Adrenal gland (tissue), 12 donors: ENCODE measurements around the gene ZC2HC1B. TPM values are rescaled to one million over a fixed set of nuclear protein-coding genes. Genes with fewer than 3 reads are reported as not detected.

Experiments
- DNase-seq, 7 donors: peaks; one replicate each; pipeline ENCODE4 v3.0.0-alpha.2; 2019 to 2020
- H3K27ac ChIP-seq, 5 donors: fragments of 200-600 bp; sonication (generic) in 4 of 5; 1 replicate in 3 of 5; 2 replicates in 2 of 5; pipeline versions ENCODE4 v1.5.1 to v1.8.0; 2016 to 2020; ENCODE audit warnings: mild to moderate bottlenecking in 1 of 5
- H3K27me3 ChIP-seq: fragments of 200-600 bp; 2 replicates; pipeline ENCODE4 v1.8.0; 2021
- H3K36me3 ChIP-seq, 2 donors: fragments of 200-600 bp; replicated peaks in 1 of 2; 1 replicate in 1 of 2; 2 replicates in 1 of 2; pipeline versions ENCODE4 v1.5.1 to v1.8.0; 2018 to 2022
- H3K4me1 ChIP-seq, 2 donors: fragments of 200-600 bp; replicated peaks in 1 of 2; 1 replicate in 1 of 2; 2 replicates in 1 of 2; pipeline versions ENCODE4 v1.5.1 to v1.8.0; 2018 to 2021
- H3K4me3 ChIP-seq, 4 donors: fragments of 200-600 bp; sonication (generic) in 3 of 4; one replicate each; pipeline ENCODE4 v1.5.1; 2016 to 2018
- H3K9me3 ChIP-seq, 3 donors: fragments of 200-600 bp; sonication (generic) in 1 of 3; replicated peaks in 1 of 3; 1 replicate in 2 of 3; 2 replicates in 1 of 3; pipeline versions ENCODE4 v1.5.1 to v1.8.0; 2016 to 2021
- CTCF ChIP-seq, 6 experiments: fragments of 450-650 bp in 4 of 6; fragments of 200-600 bp in 2 of 6; sonication (generic) in 1 of 6; IDR thresholded peaks; 1 replicate in 5 of 6; 2 replicates in 1 of 6; pipeline versions ENCODE4 v1.5.1 to v1.8.0; 2016 to 2021; ENCODE audit warnings: antibody characterized with exemption in 6 of 6, mild to moderate bottlenecking in 2 of 6, moderate library complexity in 1 of 6
- POLR2A ChIP-seq, 2 donors: fragments of 450-650 bp; IDR thresholded peaks; one replicate each; pipeline ENCODE4 v1.6.1; 2017; ENCODE audit warnings: antibody characterized with exemption in 2 of 2, mild to moderate bottlenecking in 2 of 2, moderate library complexity in 1 of 2
- WGBS, 4 donors: extraction: QIAGEN DNeasy Blood & Tissue Kit in 2 of 4; methylation state at CpG; one replicate each; pipeline versions ENCODE4 v1.1.5 to v1.1.7; 2013 to 2017; 5-methylcytosine and 5-hydroxymethylcytosine counted together
- intact Hi-C, 2 donors: fragments of 100-400 bp; cut with DNase I; formaldehyde crosslinking; loops; one replicate each; pipeline versions ENCODE4 v1.14.1 to v1.15.0; 2022 to 2023
- polyA plus RNA-seq, 3 donors: library from polyadenylated mRNA; stranded (reverse); fragments of 200-250 nt in 2 of 3; fragments of 350-450 nt in 1 of 3; fragmentation: Illumina TruSeq in 1 of 3; extraction: RNeasy Lipid Tissue Mini Kit (QIAGEN cat#74804) in 1 of 3; gene quantifications; one replicate each; pipeline ENCODE4 v1.2.3, GENCODE V29; 2013 to 2014
- total RNA-seq, 9 donors: library from RNA; depleted of rRNA in 4 of 9; stranded (reverse); fragments of >200 nt in 4 of 9; fragments of 120-200 nt in 1 of 9; fragmentation: NEBNext Ultra II Directional in 1 of 9; extraction: Animal tissue kit (Norgen Biotek cat#: 25700) in 1 of 9; gene quantifications; one replicate each; pipeline versions ENCODE4 v1.1.0 to v1.2.4, GENCODE V29; 2013 to 2023
- donor health status: healthy with polysubstance abuse.
- donor health status: Bipolar disorder and iron deficiency.
- donor health status: DM: yes; HTN: yes; CAD: no.
- donor health status: DM: no; HTN: no; CAD: no.
- donor health status: DM: no; HTN: no; CAD: no.
- donor health status: DM: yes; HTN: yes; CAD: no.

The ZC2HC1B gene
- total and polyA plus RNA-seq, 12 donors: 0.32 to 1.0 TPM; not detected in 10

- no peak for DNase-seq
- H3K9me3 ChIP-seq: no peaks in the 10 kb centered on the region
- no peak overlapping the region for H3K4me3 ChIP-seq
- TF ChIP-seq POLR2A (IDR thresholded peaks at IDR 0.05) (no peak), CTCF (IDR thresholded peaks at IDR 0.05) (no peak)
- no peaks in the 10 kb centered on the region for H3K36me3 ChIP-seq
- H3K4me1 ChIP-seq: no peaks in the 10 kb centered on the region
- no peak overlapping the region for H3K27ac ChIP-seq
- WGBS, 4 donors: 79 to 87% (median 84%) methylated on average over 5 of the region's 5 CpGs
- no peaks in the 10 kb centered on the region for H3K27me3 ChIP-seq
- intact Hi-C loops: no loop called here
Observed at GRCh38 chr6:143936778-143937667, 72.7 kb downstream of the ZC2HC1B start.

DNA sequence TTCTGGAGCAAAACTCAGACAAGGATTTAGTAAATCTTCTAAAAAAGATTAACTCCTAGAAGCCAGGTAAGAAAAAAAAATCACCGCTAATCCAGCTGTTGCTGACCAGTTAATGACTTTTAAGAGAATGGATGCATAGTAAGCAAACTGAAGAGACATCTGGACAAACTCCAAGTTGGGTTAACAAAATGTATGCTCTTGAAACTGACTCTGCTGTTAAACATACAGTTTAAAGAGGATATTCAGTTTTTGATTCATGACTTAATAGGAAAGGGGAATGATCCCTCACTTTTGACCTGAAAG, 73.3 kb downstream of the ZC2HC1B start:
- 88 to 100% (median 93%) methylated on average over 1 of the region's 1 CpG for WGBS, 4 donors
- H3K4me1 ChIP-seq: no peaks in the 10 kb centered on the region

DNA sequence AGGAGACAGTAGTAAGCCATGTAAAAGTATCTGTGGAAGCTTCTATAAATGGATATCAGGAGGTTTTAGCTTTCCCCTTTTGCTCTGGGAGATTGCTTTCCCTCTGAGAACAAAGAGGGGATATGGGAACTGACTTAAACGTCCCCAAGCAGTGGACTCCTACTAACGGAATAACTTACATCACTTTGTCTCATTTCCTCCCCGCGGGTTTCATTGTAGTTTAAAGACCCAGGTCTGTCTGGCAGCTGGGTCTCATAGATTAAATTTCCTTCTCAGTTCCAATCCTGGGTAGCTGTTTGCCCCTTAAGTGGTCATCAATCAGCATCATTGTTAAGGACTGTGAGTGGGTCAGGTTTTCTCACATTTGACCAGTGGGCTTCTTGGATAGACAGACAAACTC, 75.1 kb downstream of the ZC2HC1B start:
- Histone ChIP-seq H3K27ac (no peak overlapping the region), H3K4me3 (no peak overlapping the region), H3K36me3 (no peaks in the 10 kb centered on the region), H3K4me1 (no peaks in the 10 kb centered on the region), H3K27me3 (no peaks in the 10 kb centered on the region), H3K9me3 (no peaks in the 10 kb centered on the region)
- WGBS, 4 donors: 41 to 58% (median 49%) methylated on average over 4 of the region's 4 CpGs
- TF ChIP-seq CTCF (IDR thresholded peaks at IDR 0.05) (no peak), POLR2A (IDR thresholded peaks at IDR 0.05) (no peak)
- intact Hi-C loops: no loop called here
- no peak for DNase-seq

More for the DNA sequence above, 73.3 kb downstream of the ZC2HC1B start:
- H3K27me3 ChIP-seq: no peaks in the 10 kb centered on the region
- H3K4me3 ChIP-seq: no peak overlapping the region
- H3K9me3 ChIP-seq: no peaks in the 10 kb centered on the region
- no peaks in the 10 kb centered on the region for H3K36me3 ChIP-seq
- H3K27ac ChIP-seq: no peak overlapping the region
- DNase-seq: no peak
- intact Hi-C loops: no loop called here
- no peak for TF ChIP-seq POLR2A (IDR thresholded peaks at IDR 0.05)
- no peak for TF ChIP-seq CTCF (IDR thresholded peaks at IDR 0.05)

DNA sequence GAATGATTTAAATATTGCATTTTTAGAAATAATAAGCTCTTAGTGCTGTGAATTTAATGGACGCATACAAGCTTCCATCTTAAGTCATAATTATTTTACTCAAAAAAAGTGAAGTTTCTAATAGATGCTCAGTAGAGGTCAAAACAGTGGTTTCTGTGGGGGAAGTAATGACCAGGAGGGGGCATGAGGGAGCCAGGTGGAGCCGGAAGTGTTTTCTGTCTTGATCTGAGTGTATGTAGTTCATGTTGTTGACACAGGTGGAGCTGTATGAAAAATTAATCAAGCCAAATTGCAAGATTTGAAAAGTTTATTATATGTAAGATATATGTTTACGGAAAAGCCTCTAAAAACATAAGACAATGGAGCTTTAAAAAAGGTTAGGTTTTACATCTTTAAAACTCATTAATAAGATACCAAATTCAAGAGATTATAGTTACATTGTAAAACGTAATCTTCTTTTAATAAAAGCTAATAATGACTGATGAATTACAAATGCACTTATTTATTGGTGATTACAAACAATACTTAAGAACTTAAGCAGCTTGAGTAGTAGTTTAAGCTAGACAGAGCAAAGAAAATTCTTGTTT, 75.8 kb downstream of the ZC2HC1B start:
- Histone ChIP-seq H3K27me3 (no peaks in the 10 kb centered on the region), H3K4me3 (no peak overlapping the region), H3K36me3 (no peaks in the 10 kb centered on the region), H3K9me3 (no peaks in the 10 kb centered on the region), H3K4me1 (no peaks in the 10 kb centered on the region), H3K27ac (no peak overlapping the region)
- 43 to 61% (median 52%) methylated on average over 4 of the region's 4 CpGs for WGBS, 4 donors
- peak; percentile 35 to 62 (median 55) for DNase-seq
- intact Hi-C loops: loop anchor here in 1 of 2 donors (5.0 kb wide), 1 partner anchor 72 kb away; no protein-coding TSS in a partner anchor
- TF ChIP-seq POLR2A (IDR thresholded peaks at IDR 0.05): no peak
- peak; percentile 51 to 82 (median 69) for TF ChIP-seq CTCF (IDR thresholded peaks at IDR 0.05)
